SU-DHL-6 (cell line): ENCODE results near the gene TOP1.

Experiments
- H2AFZ ChIP-seq: fragments of 200-600 bp; sonication (generic); 2 replicates; pipeline ENCODE4 v1.6.1; 2014; ENCODE audit warnings: low read depth, mild to moderate bottlenecking, moderate library complexity, mixed read lengths, antibody characterized with exemption, low read length; ENCODE audit not compliant: severe bottlenecking
- H3F3A ChIP-seq: fragments of 200-600 bp; shearing (Covaris generic); 2 replicates; pipeline ENCODE4 v1.6.0; 2016; ENCODE audit warnings: antibody characterized with exemption, mild to moderate bottlenecking; ENCODE audit not compliant: insufficient read depth
- H3K27ac ChIP-seq: fragments of 200-600 bp; sonication (generic); 2 replicates; pipeline ENCODE4 v1.5.1; 2016; ENCODE audit warnings: low read depth, mild to moderate bottlenecking, low read length, moderate library complexity, mixed read lengths
- H3K27me3 ChIP-seq: fragments of 200-600 bp; sonication (generic), shearing (Covaris generic); 2 replicates; pipeline ENCODE4 v1.6.0; 2014; ENCODE audit warnings: mild to moderate bottlenecking, low read length
- H3K36me3 ChIP-seq: fragments of 200-600 bp; sonication (generic); 2 replicates; pipeline ENCODE4 v1.6.1; 2014; ENCODE audit warnings: mild to moderate bottlenecking, low read length, mixed read lengths
- H3K4me2 ChIP-seq: fragments of 300-600, 200-600 bp; shearing (Covaris generic), sonication (generic); 2 replicates; pipeline ENCODE4 v1.6.0; 2014; ENCODE audit warnings: low read length, low read depth, mild to moderate bottlenecking; ENCODE audit not compliant: poor library complexity, severe bottlenecking
- H3K4me3 ChIP-seq: fragments of 200-600 bp; sonication (generic); 2 replicates; pipeline ENCODE4 v1.5.1; 2014; ENCODE audit warnings: antibody characterized with exemption, low read length, mild to moderate bottlenecking, mixed read lengths; ENCODE audit not compliant: insufficient read depth, poor library complexity, severe bottlenecking
- H3K79me2 ChIP-seq: fragments of 200-600 bp; sonication (generic); 2 replicates; pipeline ENCODE4 v1.6.1; 2014; ENCODE audit warnings: mild to moderate bottlenecking, low read length, moderate library complexity; ENCODE audit not compliant: insufficient read depth
- H3K9ac ChIP-seq: fragments of 200-600 bp; sonication (generic); 2 replicates; pipeline ENCODE4 v1.7.0; 2014; ENCODE audit warnings: mild to moderate bottlenecking, low read length
- H3K9me2 ChIP-seq: fragments of 200-600 bp; sonication (generic); replicated peaks from 2 replicates; pipeline ENCODE4 v1.6.1; 2014; ENCODE audit warnings: low read length; ENCODE audit not compliant: insufficient read depth
- H3K9me3 ChIP-seq: fragments of 200-600 bp; sonication (generic); 2 replicates; pipeline ENCODE4 v1.6.1; 2014; ENCODE audit warnings: low read length, mixed read lengths; ENCODE audit not compliant: insufficient read depth
- H4K20me1 ChIP-seq: fragments of 200-600 bp; sonication (generic); 2 replicates; pipeline ENCODE4 v1.6.1; 2014; ENCODE audit warnings: low read depth, mild to moderate bottlenecking, antibody characterized with exemption, low read length, moderate library complexity, mixed read lengths
- CTCF ChIP-seq: fragments of 200-600 bp; sonication (generic); IDR thresholded peaks from one replicate; pipeline ENCODE4 v1.5.1; 2017; ENCODE audit warnings: antibody characterized with exemption, mild to moderate bottlenecking, low read length, moderate library complexity; ENCODE audit not compliant: insufficient read depth, poor library complexity, severe bottlenecking
- EZH2phosphoT487 ChIP-seq: fragments of 200-600 bp; sonication (generic), shearing (Covaris generic); conservative IDR thresholded peaks from 2 replicates; pipeline ENCODE4 v1.6.1; 2018; ENCODE audit warnings: mild to moderate bottlenecking, antibody characterized with exemption, low read length, moderate library complexity, mixed read lengths

The TOP1 gene

GRCh38 chr20:40982415-40983145 is 46.0 kb upstream of the TOP1 start:
- H3K27me3 ChIP-seq = no peaks in the 10 kb centered on the region
- H3K4me3 ChIP-seq = no peak overlapping the region
- no peaks in the 10 kb centered on the region for H3K36me3 ChIP-seq
- no peaks in the 10 kb centered on the region for H4K20me1 ChIP-seq
- no peak overlapping the region for H2AFZ ChIP-seq
- H3K9me2 ChIP-seq = no peaks in the 10 kb centered on the region
- TF ChIP-seq EZH2phosphoT487 = no peak
- TF ChIP-seq CTCF = no peak
- no peaks in the 10 kb centered on the region for H3K79me2 ChIP-seq
- no peak overlapping the region for H3K9ac ChIP-seq
- H3K27ac ChIP-seq = no peak overlapping the region
- no peaks in the 10 kb centered on the region for H3K9me3 ChIP-seq
- H3K4me2 ChIP-seq = no peak overlapping the region
- H3F3A ChIP-seq = no peaks in the 10 kb centered on the region

- H3K4me3 ChIP-seq = no peak overlapping the region
- no peak overlapping the region for H3K4me2 ChIP-seq
- H3K36me3 ChIP-seq = no peaks in the 10 kb centered on the region
- no peaks in the 10 kb centered on the region for H3K9me3 ChIP-seq
- no peaks in the 10 kb centered on the region for H4K20me1 ChIP-seq
- no peaks in the 10 kb centered on the region for H3K27me3 ChIP-seq
- H3K9me2 ChIP-seq = no peaks in the 10 kb centered on the region
- no peaks in the 10 kb centered on the region for H3F3A ChIP-seq
- no peak overlapping the region for H3K9ac ChIP-seq
- H3K79me2 ChIP-seq = no peaks in the 10 kb centered on the region
- no peak overlapping the region for H3K27ac ChIP-seq
- H2AFZ ChIP-seq = no peak overlapping the region
- TF ChIP-seq CTCF = no peak
- no peak for TF ChIP-seq EZH2phosphoT487
These were observed 44.7 kb upstream of the TOP1 start for GRCh38 chr20:40983898-40984297.

- Histone ChIP-seq H3K4me2 (no peak overlapping the region), H3K9me3 (no peaks in the 10 kb centered on the region), H3K79me2 (no peaks in the 10 kb centered on the region), H3F3A (no peaks in the 10 kb centered on the region), H3K9ac (no peak overlapping the region), H2AFZ (no peak overlapping the region), H3K36me3 (no peaks in the 10 kb centered on the region), H4K20me1 (no peaks in the 10 kb centered on the region), H3K4me3 (no peak overlapping the region), H3K27me3 (no peaks in the 10 kb centered on the region), H3K27ac (no peak overlapping the region), H3K9me2 (no peaks in the 10 kb centered on the region)
- no peak for TF ChIP-seq EZH2phosphoT487
- TF ChIP-seq CTCF = no peak
These were observed 44.1 kb upstream of the TOP1 start for GRCh38 chr20:40984496-40984895.
